Stimulated activated CD4-positive, alpha-beta T cell treated with anti-CD3 and anti-CD28 coated beads, TNF-alpha, amount 100 ng/mL, for 1 hour (primary cell): Measurements from ENCODE around the gene L1CAM.

Experiments
- DNase-seq, 3 donors: peaks; one replicate each; pipeline ENCODE4 v3.0.0-alpha.2; 2020; ENCODE audit warnings: low read depth in 3 of 3, low spot score in 1 of 3

The L1CAM gene

GRCh38 chrX:153924149-153924861 lies 38.3 kb upstream of the L1CAM start:
- DNase-seq, result no peak

- no peak for DNase-seq
These were observed 37.2 kb upstream of the L1CAM start for GRCh38 chrX:153922932-153923857.

- no peak for DNase-seq
These were observed 35.8 kb upstream of the L1CAM start for GRCh38 chrX:153921511-153922446.

GRCh38 chrX:153921070-153921469 lies 35.1 kb upstream of the L1CAM start:
- no peak for DNase-seq

GRCh38 chrX:153920546-153920945 lies 34.6 kb upstream of the L1CAM start:
- DNase-seq, result no peak

GRCh38 chrX:153919281-153919680 lies 33.3 kb upstream of the L1CAM start:
- DNase-seq, result no peak

GRCh38 chrX:153917869-153918268 lies 31.9 kb upstream of the L1CAM start:
- no peak for DNase-seq

- no peak for DNase-seq
These were observed 27.7 kb upstream of the L1CAM start for GRCh38 chrX:153913701-153914100.

GRCh38 chrX:153913211-153913610 lies 27.2 kb upstream of the L1CAM start:
- DNase-seq, result no peak

GRCh38 chrX:153911798-153912197 lies 25.8 kb upstream of the L1CAM start:
- no peak for DNase-seq

- no peak for DNase-seq
These were observed 24.5 kb upstream of the L1CAM start for GRCh38 chrX:153910446-153910845.

- DNase-seq, result no peak
These were observed 24.0 kb upstream of the L1CAM start for GRCh38 chrX:153909980-153910360.

- DNase-seq, result no peak
These were observed 23.3 kb upstream of the L1CAM start for GRCh38 chrX:153909024-153909979.

- no peak for DNase-seq
These were observed 22.4 kb upstream of the L1CAM start for GRCh38 chrX:153908219-153908860.

- no peak for DNase-seq
These were observed 21.5 kb upstream of the L1CAM start for GRCh38 chrX:153907456-153907855.

GRCh38 chrX:153906126-153906917 lies 20.3 kb upstream of the L1CAM start:
- DNase-seq, result no peak

GRCh38 chrX:153905481-153906095 lies 19.6 kb upstream of the L1CAM start:
- no peak for DNase-seq
